Immature natural killer cell (primary cell): ENCODE results near the gene PRKCE. TPM values are rescaled to one million over a fixed set of nuclear protein-coding genes. Genes with fewer than 3 reads are reported as not detected.

Source experiments
- DNase-seq, 3 donors: peaks; one replicate each; pipeline ENCODE4 v3.0.0; 2022; ENCODE audit warnings: mixed read lengths in 1 of 3
- H3K27ac Mint-ChIP-seq, 6 donors: one replicate each; pipeline ENCODE4 v1.8.0; 2020; ENCODE audit warnings: mixed read lengths in 6 of 6, mild to moderate bottlenecking in 5 of 6, inconsistent platforms in 4 of 6, moderate library complexity in 3 of 6
- H3K27me3 Mint-ChIP-seq, 3 donors: one replicate each; pipeline ENCODE4 v1.8.0; 2020 to 2021; ENCODE audit warnings: low read depth in 3 of 3, mild to moderate bottlenecking in 3 of 3, mixed read lengths in 3 of 3, moderate library complexity in 3 of 3, inconsistent platforms in 1 of 3
- H3K36me3 Mint-ChIP-seq, 3 donors: one replicate each; pipeline ENCODE4 v1.8.0; 2020; ENCODE audit warnings: mixed read lengths in 3 of 3, inconsistent platforms in 2 of 3, mild to moderate bottlenecking in 2 of 3
- H3K4me1 Mint-ChIP-seq, 2 donors: one replicate each; pipeline ENCODE4 v1.8.0; 2020; ENCODE audit warnings: inconsistent platforms in 2 of 2, mild to moderate bottlenecking in 2 of 2, mixed read lengths in 2 of 2, moderate library complexity in 1 of 2
- H3K4me3 Mint-ChIP-seq, 5 donors: one replicate each; pipeline ENCODE4 v1.8.0; 2020; ENCODE audit warnings: mild to moderate bottlenecking in 5 of 5, mixed read lengths in 5 of 5, inconsistent platforms in 3 of 5, moderate library complexity in 3 of 5
- H3K9me3 Mint-ChIP-seq, 6 donors: one replicate each; pipeline ENCODE4 v1.8.0; 2020; ENCODE audit warnings: mild to moderate bottlenecking in 6 of 6, mixed read lengths in 6 of 6, inconsistent platforms in 4 of 6, moderate library complexity in 3 of 6
- polyA plus RNA-seq, 3 donors: library from polyadenylated mRNA; unstranded; fragments of 300-500 nt; fragmentation: Illumina TruSeq; gene quantifications; one replicate each; pipeline ENCODE4 v1.2.3, GENCODE V29; 2021

PRKCE gene
- polyA plus RNA-seq, 3 donors from 2014 or later: 1.0 to 3.0 (median 2.5) TPM

GRCh38 chr2:45771261-45771660 lies 119.8 kb downstream of the PRKCE start:
- Mint-ChIP-seq H3K27me3 (peaks cover 0 to 3% (median 2%) of the 10 kb centered on the region in 3 donors), H3K4me3 (no peak overlapping the region), H3K9me3 (no peaks in the 10 kb centered on the region), H3K4me1 (peaks cover 0 to 3% of the 10 kb centered on the region in 2 donors), H3K27ac (peak overlapping the region in 1 of 6 donors; percentile 22), H3K36me3 (no peaks in the 10 kb centered on the region)
- no peak for DNase-seq

GRCh38 chr2:45772038-45772437 lies 120.6 kb downstream of the PRKCE start:
- H3K9me3 Mint-ChIP-seq: no peaks in the 10 kb centered on the region
- H3K27ac Mint-ChIP-seq: no peak overlapping the region
- H3K4me3 Mint-ChIP-seq: no peak overlapping the region

GRCh38 chr2:45773909-45774308 lies 122.4 kb downstream of the PRKCE start:
- no peak for DNase-seq
- H3K27me3 Mint-ChIP-seq: peaks cover 0 to 3% (median 2%) of the 10 kb centered on the region in 3 donors
- H3K9me3 Mint-ChIP-seq: no peaks in the 10 kb centered on the region
- H3K36me3 Mint-ChIP-seq: no peaks in the 10 kb centered on the region
- H3K4me1 Mint-ChIP-seq: peaks cover 6 to 7% of the 10 kb centered on the region in 2 donors
- no peak overlapping the region for H3K4me3 Mint-ChIP-seq
- no peak overlapping the region for H3K27ac Mint-ChIP-seq

More at GRCh38 chr2:45772038-45772437, 120.6 kb downstream of the PRKCE start:
- DNase-seq: no peak
- Mint-ChIP-seq H3K36me3 (no peaks in the 10 kb centered on the region), H3K4me1 (peaks cover 0 to 1% of the 10 kb centered on the region in 2 donors), H3K27me3 (peaks cover 0 to 3% (median 2%) of the 10 kb centered on the region in 3 donors)

- H3K4me1 Mint-ChIP-seq: peaks cover 6 to 7% of the 10 kb centered on the region in 2 donors
Observed at GRCh38 chr2:45774688-45775244, 123.3 kb downstream of the PRKCE start.

GRCh38 chr2:45776160-45776955 lies 124.9 kb downstream of the PRKCE start:
- no peak for DNase-seq
- Mint-ChIP-seq H3K27ac (peak overlapping the region in 1 of 6 donors; percentile 1), H3K27me3 (peaks cover 2 to 4% (median 3%) of the 10 kb centered on the region in 3 donors), H3K4me1 (peaks cover 5 to 7% of the 10 kb centered on the region in 2 donors), H3K36me3 (no peaks in the 10 kb centered on the region), H3K9me3 (no peaks in the 10 kb centered on the region), H3K4me3 (no peak overlapping the region)

More at GRCh38 chr2:45774688-45775244, 123.3 kb downstream of the PRKCE start:
- no peak for DNase-seq
- Mint-ChIP-seq H3K27me3 (peaks cover 2 to 4% (median 4%) of the 10 kb centered on the region in 3 donors), H3K9me3 (no peaks in the 10 kb centered on the region), H3K4me3 (no peak overlapping the region), H3K27ac (no peak overlapping the region), H3K36me3 (no peaks in the 10 kb centered on the region)

GRCh38 chr2:45777996-45778719 lies 126.7 kb downstream of the PRKCE start:
- Mint-ChIP-seq H3K4me3 (peak overlapping the region in 4 of 5 donors; percentile 44 to 79 (median 58)), H3K27me3 (peaks cover 2 to 4% (median 2%) of the 10 kb centered on the region in 3 donors), H3K36me3 (no peaks in the 10 kb centered on the region), H3K9me3 (no peaks in the 10 kb centered on the region), H3K4me1 (peaks cover 5 to 7% of the 10 kb centered on the region in 2 donors), H3K27ac (peak overlapping the region in 1 of 6 donors; percentile 28)
- peak in 1 of 3 donors; percentile 2 for DNase-seq

- H3K4me3 Mint-ChIP-seq: peak overlapping the region in 4 of 5 donors; percentile 44 to 79 (median 58)
- DNase-seq: peak; percentile 64 to 74 (median 71)
- H3K27ac Mint-ChIP-seq: peak overlapping the region in 1 of 6 donors; percentile 28
- H3K4me1 Mint-ChIP-seq: peaks cover 5 to 7% of the 10 kb centered on the region in 2 donors
- H3K27me3 Mint-ChIP-seq: peaks cover 2 to 4% (median 2%) of the 10 kb centered on the region in 3 donors
- H3K36me3 Mint-ChIP-seq: no peaks in the 10 kb centered on the region
- H3K9me3 Mint-ChIP-seq: no peaks in the 10 kb centered on the region
Observed at GRCh38 chr2:45778720-45779171, 127.3 kb downstream of the PRKCE start.

GRCh38 chr2:45780541-45781463 lies 129.3 kb downstream of the PRKCE start:
- H3K4me3 Mint-ChIP-seq: no peak overlapping the region
- no peak overlapping the region for H3K27ac Mint-ChIP-seq
- peaks cover 2% of the 10 kb centered on the region in 3 donors for H3K27me3 Mint-ChIP-seq
- DNase-seq: no peak
- H3K36me3 Mint-ChIP-seq: no peaks in the 10 kb centered on the region
- H3K4me1 Mint-ChIP-seq: peaks cover 5 to 7% of the 10 kb centered on the region in 2 donors
- no peaks in the 10 kb centered on the region for H3K9me3 Mint-ChIP-seq

GRCh38 chr2:45781464-45781811 lies 130.0 kb downstream of the PRKCE start:
- H3K4me3 Mint-ChIP-seq: no peak overlapping the region
- H3K36me3 Mint-ChIP-seq: no peaks in the 10 kb centered on the region
- H3K9me3 Mint-ChIP-seq: no peaks in the 10 kb centered on the region
- H3K27me3 Mint-ChIP-seq: peaks cover 2% of the 10 kb centered on the region in 3 donors
- DNase-seq: no peak
- peaks cover 5 to 7% of the 10 kb centered on the region in 2 donors for H3K4me1 Mint-ChIP-seq
- H3K27ac Mint-ChIP-seq: no peak overlapping the region

GRCh38 chr2:45782436-45782835 lies 131.0 kb downstream of the PRKCE start:
- Mint-ChIP-seq H3K4me1 (peaks cover 5 to 7% of the 10 kb centered on the region in 2 donors), H3K4me3 (no peak overlapping the region), H3K36me3 (no peaks in the 10 kb centered on the region), H3K27me3 (peaks cover 2% of the 10 kb centered on the region in 3 donors), H3K9me3 (no peaks in the 10 kb centered on the region), H3K27ac (no peak overlapping the region)
- no peak for DNase-seq

- Mint-ChIP-seq H3K27ac (no peak overlapping the region), H3K27me3 (peaks cover 2% of the 10 kb centered on the region in 3 donors), H3K4me1 (peaks cover 5 to 7% of the 10 kb centered on the region in 2 donors), H3K4me3 (no peak overlapping the region), H3K36me3 (no peaks in the 10 kb centered on the region), H3K9me3 (no peaks in the 10 kb centered on the region)
- DNase-seq: no peak
Observed at GRCh38 chr2:45782986-45783385, 131.5 kb downstream of the PRKCE start.

GRCh38 chr2:45786030-45786835 lies 134.8 kb downstream of the PRKCE start:
- H3K9me3 Mint-ChIP-seq: no peaks in the 10 kb centered on the region
- H3K4me1 Mint-ChIP-seq: no peaks in the 10 kb centered on the region
- H3K4me3 Mint-ChIP-seq: no peak overlapping the region
- H3K36me3 Mint-ChIP-seq: no peaks in the 10 kb centered on the region
- no peaks in the 10 kb centered on the region for H3K27me3 Mint-ChIP-seq
- no peak for DNase-seq
- no peak overlapping the region for H3K27ac Mint-ChIP-seq
